ENCODE measurements around the gene C1orf198.
"Not testable (repeated sequence)": the region's sequence is repeated elsewhere in the genome, so short reads cannot be mapped to it uniquely, and the experiment has no call there.

Gene C1orf198

GRCh38 chr1:230858918-230859729 lies 9.2 kb downstream of the C1orf198 start:
- DNase-seq: no peak

GRCh38 chr1:230858236-230858820 lies 10.0 kb downstream of the C1orf198 start:
- no peak for DNase-seq

GRCh38 chr1:230857822-230858221 lies 10.5 kb downstream of the C1orf198 start:
- DNase-seq: no peak

- no peak for DNase-seq
These were observed 11.2 kb downstream of the C1orf198 start for GRCh38 chr1:230857077-230857476.

- DNase-seq: no peak
These were observed 12.4 kb downstream of the C1orf198 start for GRCh38 chr1:230855886-230856285.

- no peak for DNase-seq
These were observed 13.9 kb downstream of the C1orf198 start for GRCh38 chr1:230854423-230854822.

GRCh38 chr1:230853731-230854130 lies 14.6 kb downstream of the C1orf198 start:
- DNase-seq: no peak

GRCh38 chr1:230852959-230853358 lies 15.4 kb downstream of the C1orf198 start:
- no peak for DNase-seq

GRCh38 chr1:230851291-230851691 lies 17.0 kb downstream of the C1orf198 start:
- no peak for DNase-seq

- no peak for DNase-seq
These were observed 17.8 kb downstream of the C1orf198 start for GRCh38 chr1:230850547-230850946.

GRCh38 chr1:230849451-230850224 lies 18.7 kb downstream of the C1orf198 start:
- no peak for DNase-seq

GRCh38 chr1:230848235-230848634 lies 20.1 kb downstream of the C1orf198 start:
- DNase-seq: no peak

GRCh38 chr1:230845184-230845583 lies 23.1 kb downstream of the C1orf198 start:
- DNase-seq: not testable (repeated sequence)

GRCh38 chr1:230844561-230844960 lies 23.8 kb downstream of the C1orf198 start:
- DNase-seq: no peak

- no peak for DNase-seq
These were observed 24.6 kb downstream of the C1orf198 start for GRCh38 chr1:230843503-230844309.

GRCh38 chr1:230842801-230843200 lies 25.5 kb downstream of the C1orf198 start:
- no peak for DNase-seq

GRCh38 chr1:230839173-230839572 lies 29.1 kb downstream of the C1orf198 start:
- no peak for DNase-seq

GRCh38 chr1:230836793-230837192 lies 31.5 kb downstream of the C1orf198 start:
- DNase-seq: no peak

GRCh38 chr1:230836347-230836746 lies 32.0 kb downstream of the C1orf198 start:
- DNase-seq: no peak

- DNase-seq: no peak
These were observed 34.0 kb downstream of the C1orf198 start for GRCh38 chr1:230834292-230834691.

- DNase-seq: no peak
These were observed 34.8 kb downstream of the C1orf198 start for GRCh38 chr1:230833511-230833910.

- DNase-seq: no peak
These were observed 35.8 kb downstream of the C1orf198 start for GRCh38 chr1:230832476-230832875.

GRCh38 chr1:230831771-230832170 lies 36.5 kb downstream of the C1orf198 start:
- no peak for DNase-seq

Measured in DMS153 (cell line).